ENCODE measurements around the gene SAFB2.

The SAFB2 gene

DNA sequence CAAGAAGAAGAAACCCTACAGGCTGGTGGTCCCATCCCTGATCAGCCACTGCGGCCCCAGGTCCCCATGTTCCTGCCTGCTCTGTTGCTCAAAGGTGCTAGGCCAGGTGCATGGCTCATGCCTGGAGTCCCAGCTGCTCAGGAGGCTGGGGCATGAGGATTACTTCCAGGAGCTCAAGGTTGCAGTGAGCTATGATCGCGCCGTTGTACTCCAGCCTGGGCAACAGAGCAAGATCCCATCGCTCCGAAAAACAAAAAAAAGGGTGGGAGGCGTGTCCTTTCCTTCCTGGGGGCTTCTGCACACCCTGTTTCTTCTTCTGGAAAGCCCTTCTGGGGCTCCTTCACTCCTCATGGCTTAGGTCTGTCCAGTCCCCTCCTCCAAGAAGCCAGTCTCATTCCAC lies 42.9 kb downstream of the SAFB2 start:
- DNase-seq (ENCODE audit: low read depth) = no peak

DNA sequence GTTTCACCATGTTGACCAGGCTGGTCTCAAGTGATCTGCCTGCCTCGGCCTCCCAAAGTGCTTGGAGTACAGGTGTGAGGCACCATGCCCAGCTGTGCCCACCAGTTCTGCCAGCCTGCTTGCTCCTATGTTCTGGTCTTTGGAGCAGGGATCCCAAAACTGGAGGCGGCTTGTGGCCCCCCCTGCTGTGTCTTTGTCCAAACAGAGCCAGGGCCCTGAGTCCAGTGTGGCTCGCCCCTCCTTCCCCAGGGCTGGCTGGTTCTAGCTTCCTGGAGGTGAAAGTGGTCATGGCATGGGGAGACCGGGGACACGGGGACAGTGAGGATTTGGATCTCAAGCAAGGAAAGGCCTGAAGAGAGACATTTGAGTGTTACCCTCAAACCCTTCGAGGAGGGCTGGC lies 43.3 kb downstream of the SAFB2 start:
- no peak for DNase-seq (ENCODE audit: low read depth)

DNA sequence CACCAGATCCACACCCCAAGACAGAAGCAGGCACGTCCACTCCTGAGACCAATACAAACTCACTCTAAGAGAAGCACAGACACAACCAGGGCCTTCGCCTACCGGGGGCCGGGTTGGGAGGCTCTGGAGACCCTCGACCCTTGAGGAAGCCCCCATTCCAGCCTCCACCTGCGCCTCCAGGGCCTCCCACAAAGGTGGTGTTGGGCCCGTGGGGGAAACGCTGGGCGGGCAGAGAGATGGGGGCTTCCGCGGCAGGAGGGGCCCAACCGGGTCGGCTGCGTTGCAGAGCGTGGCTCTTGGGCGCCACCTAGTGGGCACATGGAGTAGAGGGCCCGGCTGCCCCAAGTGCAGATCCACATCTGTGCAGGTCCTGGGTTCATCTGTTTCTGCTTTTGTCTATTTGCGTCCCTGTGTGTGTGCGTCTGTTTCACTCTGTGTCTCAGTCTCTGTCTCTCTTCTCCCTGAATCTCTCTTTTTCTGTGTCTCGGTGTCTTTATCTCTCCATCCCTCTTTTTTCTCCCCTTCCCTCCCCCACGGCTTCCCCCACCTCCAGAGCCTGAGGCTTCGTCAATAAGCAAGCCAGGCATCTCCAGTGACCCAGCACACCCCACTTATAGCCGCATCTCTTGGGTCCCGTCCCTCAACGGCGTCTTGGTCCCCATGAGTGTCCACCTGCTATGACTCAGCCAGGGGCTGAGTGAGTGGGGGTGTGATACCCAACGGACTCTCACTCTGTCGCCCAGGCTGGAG lies 44.3 kb downstream of the SAFB2 start:
- peak; percentile 48 for DNase-seq (ENCODE audit: low read depth)

DNA sequence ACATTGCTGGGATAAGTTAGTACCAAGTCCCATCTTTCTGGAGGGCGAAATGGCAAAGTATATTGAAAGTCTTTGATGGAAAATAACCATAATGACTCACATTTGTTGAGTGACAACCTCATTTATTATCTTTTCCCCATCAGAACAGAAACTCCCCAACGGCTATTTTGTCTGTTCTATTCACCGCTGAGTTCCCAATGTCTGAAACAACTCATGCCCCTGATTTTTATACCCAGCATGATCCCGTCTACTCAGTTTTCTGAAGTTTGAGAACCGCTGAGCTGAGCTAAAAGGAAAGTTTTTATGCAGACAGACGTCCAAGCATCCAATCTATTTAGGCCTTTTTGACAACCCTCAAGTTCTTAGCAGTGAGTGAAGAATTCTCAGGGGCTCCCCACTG lies 47.0 kb downstream of the SAFB2 start:
- no peak for DNase-seq (ENCODE audit: low read depth)

DNA sequence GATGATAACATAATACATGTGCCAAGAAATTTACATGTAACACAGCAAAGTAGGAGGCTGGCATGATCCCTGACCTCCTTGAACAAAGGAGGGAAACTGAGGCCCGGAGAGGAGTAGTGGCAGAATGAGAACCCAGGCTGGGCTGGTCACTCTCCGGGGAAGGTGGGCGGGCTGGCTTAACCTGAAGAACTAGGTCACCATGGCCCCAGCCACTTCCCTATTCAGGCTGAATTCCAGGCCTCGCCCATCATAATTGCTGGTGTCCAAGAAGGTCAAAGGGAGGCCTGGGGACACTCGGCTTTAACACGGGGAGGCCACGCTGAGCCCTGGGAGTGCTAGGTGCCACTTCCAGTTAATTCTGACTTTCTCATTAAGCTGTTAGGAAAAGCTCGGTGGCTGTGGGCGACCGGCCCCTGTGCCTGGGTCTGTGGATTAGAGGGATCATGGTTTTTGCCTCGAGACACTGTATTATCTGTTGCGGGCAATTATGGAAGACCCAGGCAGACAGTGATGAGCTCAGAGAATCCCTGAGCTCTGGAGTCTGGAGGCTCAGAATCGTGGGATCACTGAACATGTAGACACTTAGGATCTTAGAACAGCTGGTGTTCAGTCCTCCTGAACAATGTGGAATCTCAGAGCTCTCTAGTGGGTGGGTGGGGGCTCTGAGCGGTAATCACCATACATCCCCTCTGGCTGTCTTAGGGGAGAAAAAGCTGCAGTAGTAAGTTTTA lies 49.9 kb downstream of the SAFB2 start:
- DNase-seq (ENCODE audit: low read depth) = no peak

DNA sequence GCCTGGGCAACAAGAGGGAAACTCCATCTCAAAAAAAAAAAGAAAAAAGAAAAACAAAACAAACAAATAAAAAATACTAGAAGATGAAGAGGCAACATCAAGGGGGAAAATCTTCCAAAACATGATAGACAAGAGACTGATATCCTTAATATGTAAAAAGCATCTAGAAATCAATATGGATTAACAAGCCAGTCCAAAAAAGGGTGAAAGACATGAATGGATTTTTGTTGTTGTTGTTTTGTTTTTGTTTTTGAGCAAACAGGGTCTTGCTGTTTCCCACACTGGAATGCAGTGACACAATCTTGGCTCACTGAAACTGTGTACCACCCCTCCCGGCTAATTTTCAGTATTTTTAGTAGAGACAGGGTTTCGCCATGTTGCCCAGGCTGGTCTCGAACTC lies 50.8 kb downstream of the SAFB2 start:
- no peak for DNase-seq (ENCODE audit: low read depth)

DNA sequence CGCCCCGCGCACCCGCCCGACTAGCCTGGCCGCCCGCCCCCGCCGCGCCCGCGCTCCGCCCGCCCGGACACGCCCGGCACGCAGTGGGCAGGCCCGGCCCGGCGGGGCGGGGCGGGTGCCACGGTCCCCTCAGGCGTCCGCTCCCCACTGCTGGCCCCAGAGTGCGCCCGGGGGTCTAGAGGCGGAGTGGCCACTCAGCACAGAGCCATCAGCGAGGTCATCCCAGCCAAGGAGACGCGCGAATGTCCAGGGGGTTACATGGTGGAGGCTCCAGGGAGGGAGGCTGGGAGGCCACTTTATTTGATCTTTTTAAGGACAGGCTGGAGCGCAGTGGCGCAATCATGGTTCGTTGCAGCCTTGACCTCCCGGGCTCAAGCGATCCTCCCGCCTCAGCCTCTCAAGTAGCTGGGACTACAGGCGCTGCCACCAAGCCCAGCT lies 54.6 kb downstream of the SAFB2 start:
- no peak for DNase-seq (ENCODE audit: low read depth)

DNA sequence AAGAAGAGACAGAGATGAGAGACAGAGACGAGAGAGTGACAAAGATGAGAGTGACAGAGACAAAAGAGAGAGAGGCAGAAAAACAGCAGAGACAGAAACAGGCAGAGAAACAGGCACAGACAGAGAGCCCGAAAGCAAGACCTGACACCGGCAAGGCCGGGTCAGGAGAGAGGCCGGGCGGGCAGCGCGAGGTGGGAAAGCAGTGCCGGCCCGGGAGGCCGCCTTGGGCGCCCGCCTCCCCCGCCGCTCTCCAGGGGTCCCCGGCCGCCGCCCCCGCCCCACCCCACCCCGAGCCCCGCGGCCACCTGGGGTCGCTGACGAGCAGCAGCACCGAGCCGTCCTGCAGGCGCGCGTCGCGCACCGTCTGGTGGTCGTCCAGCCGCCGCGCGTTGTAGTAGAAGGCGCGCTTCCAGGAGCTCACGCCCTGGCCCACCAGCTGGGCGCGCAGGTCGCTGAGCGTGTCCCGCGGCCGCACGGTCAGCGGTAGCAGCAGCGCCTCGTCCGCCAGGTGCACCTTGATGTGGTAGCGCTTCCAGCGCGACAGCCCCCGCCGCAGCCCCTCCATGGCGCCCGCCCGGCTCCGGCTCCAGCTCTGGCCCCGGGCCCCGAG lies 55.1 kb downstream of the SAFB2 start, which contains the start of gene TINCR:
Gene TINCR, minus strand, starts transcription at position 594 of the 610 bp plus-strand sequence.
- DNase-seq (ENCODE audit: low read depth) = no peak

DNA sequence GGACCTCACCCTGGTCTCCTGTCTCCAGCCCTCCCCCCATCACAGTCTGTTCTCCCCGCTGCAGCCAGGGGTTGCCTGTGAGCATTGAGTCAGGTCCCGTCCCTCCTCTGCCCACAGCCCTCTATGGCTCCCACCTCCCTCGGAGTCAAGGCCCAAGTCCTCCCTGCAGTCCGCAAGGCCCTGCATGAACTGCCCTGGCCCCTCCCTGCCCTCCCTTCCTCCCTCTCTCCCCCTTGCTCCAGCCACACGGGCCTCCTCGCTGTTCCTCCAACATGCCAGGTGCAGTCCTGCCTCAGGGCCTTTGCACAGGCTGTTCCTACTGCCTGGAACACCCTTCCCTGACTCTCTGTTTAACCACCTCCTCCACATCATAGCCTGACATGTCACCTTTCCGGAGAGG lies 57.6 kb downstream of the SAFB2 start:
- DNase-seq (ENCODE audit: low read depth) = no peak

DNA sequence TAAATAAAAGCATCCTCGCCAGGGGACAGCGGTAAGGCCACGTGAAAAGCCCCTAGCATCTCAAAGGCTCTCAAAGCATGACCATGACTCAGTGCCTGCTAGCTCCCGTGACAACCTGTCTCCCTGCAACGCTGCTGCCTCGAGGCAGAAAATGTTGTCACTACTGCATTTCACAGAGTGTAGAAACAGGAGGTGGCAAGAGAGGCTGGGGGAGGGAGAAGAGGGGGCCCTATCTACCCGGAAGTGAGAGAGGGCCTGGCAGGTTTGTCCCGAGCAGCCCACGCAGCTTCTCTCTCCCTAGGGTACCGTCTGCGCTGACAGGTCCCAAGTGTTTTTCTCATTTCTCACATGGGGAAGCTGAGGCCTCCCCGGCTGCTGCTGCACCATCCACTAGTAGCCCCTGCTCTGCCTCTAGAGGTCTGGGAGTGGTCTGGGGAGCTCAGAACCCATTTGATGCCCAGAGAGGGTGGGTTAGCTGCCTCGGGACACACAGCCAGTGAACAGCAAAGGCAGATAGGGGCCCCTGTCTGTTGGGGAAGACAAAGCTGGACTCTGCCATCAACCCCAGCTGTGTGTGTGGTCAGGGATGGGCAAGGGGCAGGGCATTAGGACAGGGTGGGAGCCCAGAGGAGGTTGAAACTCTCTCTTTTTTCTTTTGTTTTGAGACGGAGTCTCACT lies 58.5 kb downstream of the SAFB2 start:
- no peak for DNase-seq (ENCODE audit: low read depth)

DNA sequence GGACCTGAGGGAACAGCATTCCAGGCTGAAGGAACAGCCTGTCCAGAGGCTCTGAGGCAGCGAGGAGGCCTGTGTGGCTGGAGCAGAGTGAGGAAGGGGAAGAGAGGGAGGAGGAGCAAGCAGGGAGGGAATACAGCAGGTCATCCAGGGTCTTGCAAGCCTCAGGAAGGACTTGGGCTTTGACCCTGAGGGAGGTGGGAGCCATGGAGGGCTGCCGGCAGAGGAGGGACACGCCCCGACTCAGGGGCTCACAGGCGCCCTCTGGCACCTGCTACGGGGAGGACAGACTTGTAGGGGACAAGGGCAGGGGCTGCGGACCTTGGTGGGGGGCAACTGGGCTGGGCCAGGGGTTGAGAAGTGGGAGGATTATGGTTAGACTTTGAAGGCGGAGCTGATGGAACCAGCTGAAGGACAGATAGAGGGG lies 59.6 kb downstream of the SAFB2 start:
- DNase-seq (ENCODE audit: low read depth) = no peak

DNA sequence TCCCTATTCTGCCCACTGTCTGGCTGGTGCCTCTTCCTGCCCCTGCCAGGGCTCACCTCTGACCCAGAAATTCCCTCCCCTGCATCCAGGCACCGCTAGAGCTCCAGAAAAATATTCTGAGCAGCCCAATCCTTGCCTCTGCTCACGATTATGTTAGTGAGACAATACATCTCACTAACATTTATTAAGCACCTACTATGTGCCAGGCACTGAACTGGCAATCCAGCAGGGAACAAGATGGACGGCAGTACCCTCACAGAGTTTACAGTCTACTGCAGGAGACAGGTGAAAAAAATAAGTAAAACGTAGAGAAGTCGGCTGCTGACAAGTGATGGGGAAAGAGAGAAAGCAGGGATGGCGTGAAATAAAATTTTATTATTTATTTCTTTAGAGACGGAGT lies 60.3 kb downstream of the SAFB2 start:
- DNase-seq (ENCODE audit: low read depth) = no peak

DNA sequence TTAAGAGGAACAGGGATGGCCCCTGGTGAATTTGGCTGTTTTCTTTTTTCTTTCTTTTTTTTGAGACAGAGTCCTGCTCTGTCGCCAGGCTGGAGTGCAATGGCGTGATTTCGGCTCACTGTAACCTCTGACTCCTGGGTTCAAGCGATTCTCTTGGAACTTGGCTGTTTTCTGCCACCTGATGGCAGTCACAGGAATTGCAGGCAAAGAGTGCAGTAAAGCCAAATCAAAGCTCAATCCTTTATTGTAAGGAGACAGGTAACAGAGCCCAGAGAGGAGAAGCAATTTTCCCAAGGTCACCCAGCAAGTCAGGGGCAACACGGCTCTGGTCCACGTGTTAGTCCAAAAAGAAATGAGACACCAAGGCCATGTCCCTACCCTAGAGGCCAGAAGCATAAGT lies 61.0 kb downstream of the SAFB2 start:
- no peak for DNase-seq (ENCODE audit: low read depth)

DNA sequence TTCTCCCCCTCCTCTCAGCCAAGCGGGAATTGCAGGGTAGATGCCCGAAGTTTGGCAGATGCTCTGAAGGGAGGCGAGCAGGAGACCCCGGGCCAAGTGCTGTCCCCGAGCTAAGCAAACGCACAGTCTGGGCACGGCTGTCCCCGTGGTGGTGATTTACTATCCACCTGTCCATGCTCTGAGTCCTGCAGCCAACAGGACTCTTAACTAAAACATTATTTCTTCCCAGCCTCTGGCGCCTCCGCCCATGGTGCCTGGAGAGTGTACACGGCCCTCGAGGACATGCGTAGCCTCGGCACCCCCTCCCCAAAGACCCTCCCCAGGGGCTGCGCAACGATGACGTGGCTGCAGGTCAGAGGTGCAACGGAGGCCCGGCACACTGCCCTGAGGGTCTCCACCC lies 62.4 kb downstream of the SAFB2 start:
- no peak for DNase-seq (ENCODE audit: low read depth)

DNA sequence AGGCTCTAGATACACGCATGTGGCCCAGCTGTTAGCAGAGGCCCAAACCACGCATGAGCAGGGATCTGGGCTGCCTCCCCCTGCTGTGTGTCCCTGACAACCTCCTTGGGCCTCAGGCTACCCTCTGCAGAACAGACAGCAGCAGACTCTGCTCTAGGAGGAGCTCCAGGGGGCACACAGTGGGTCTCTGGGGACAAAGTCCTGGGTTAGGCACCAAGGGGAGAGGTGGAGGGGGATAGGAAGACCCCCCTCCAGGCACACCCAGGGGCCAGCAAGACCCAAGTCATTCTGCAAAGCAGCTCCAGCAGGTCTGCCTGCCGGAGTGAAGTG lies 62.8 kb downstream of the SAFB2 start:
- no peak for DNase-seq (ENCODE audit: low read depth)

DNA sequence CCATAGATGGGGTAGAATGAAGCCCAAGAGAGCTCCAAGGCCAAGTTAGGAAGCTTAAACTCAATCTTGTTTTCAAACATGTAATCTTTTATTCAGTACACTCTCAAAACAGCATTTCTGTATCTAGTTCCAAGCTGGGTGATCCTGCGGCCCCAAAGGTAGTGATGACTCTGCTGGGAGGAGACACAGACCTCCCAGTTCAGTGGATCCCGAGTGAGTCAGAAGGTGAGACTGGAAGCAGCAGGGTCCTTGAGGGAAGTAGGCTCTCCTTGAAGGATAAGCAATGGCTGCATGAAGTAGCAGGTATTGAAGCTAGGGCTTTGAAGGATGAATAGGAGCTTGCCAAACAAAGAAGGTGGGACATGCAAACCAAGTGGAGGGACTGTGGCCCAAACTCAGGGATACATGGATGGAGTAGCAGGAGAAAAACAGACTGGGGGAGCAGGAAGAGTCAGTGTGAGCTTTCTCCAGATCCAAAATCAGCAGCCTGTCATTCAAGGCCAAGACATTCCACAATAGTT lies 64.4 kb downstream of the SAFB2 start:
- no peak for DNase-seq (ENCODE audit: low read depth)

DNA sequence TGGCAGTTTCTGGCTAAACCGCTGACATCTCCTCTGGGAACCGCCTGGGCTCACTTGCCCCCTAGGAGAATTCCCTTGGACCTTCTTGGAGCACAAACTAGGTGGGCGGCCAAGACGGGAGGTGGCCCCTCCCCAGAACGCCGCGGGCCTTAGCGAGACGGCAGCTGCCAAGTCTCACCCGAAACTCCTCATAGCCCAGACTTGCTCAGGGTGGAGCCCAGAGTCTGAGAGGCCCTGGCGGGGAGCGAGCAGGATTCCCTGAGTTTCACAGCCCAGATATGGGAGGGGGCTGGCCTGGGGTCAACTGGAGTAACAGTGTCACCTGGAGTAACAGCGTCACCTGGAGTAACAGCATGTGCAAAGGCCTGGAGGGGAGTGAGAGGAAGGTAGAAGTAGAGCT lies 64.9 kb downstream of the SAFB2 start:
- DNase-seq (ENCODE audit: low read depth) = no peak

DNA sequence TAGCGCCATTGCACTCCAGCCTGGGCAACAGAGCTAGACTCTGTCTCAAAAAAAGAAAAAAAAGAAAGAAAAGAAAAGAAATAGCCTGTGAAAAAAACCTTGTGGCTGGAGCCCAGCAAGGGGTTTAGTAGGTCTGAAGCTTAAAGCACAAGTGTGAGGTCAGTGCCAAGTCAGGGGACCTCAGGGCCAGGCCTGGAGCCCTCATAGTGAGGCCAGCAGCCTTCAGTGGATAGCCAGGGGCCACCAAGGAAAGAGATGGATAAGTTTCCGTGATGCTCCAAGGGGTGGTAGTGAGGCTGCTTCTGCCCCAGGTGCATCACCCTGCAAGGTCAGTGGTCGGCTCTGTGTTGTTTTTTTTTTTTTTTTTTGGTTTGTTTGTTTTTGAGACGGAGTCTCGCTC lies 67.7 kb downstream of the SAFB2 start:
- no peak for DNase-seq (ENCODE audit: low read depth)

DNA sequence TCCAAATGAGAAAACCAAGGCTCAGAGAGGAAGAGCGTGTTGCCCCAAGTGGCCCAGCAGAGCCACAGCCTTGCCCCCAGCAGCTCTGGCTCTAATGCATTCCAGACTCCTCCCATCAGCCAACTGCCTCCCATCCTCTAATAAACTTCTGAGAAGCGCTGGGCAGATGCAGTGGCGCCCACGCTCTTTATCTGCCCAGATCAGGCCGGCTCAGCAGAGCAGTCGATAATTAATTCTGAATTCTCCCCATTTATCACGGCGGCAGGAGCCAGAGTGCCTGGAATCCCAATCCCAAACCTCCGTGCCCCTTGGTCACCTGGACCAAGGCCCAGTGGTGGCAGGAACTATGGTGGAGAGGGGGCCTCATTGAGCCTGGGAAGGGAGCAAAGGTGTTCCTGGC lies 68.7 kb downstream of the SAFB2 start:
- DNase-seq (ENCODE audit: low read depth) = no peak

DNA sequence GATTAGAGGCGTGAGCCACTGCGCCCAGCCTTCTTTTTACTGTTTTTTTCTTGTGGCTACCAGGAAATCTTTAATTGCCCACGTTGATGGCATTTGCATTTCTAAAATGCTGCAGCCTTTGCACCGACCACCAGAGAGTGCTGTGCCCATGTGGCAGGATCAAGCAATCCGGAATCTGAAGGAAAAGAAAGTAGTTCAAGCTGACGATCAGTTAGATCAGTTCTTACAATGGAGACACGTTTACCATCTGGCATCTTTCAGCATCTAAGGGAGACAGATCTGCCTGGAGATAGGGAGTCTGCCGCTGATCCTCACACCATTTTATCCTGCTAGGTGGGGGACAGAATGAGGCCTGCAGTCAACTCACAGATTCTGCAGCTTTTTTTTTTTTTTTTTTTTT lies 74.7 kb downstream of the SAFB2 start:
- no peak for DNase-seq (ENCODE audit: low read depth)

DNA sequence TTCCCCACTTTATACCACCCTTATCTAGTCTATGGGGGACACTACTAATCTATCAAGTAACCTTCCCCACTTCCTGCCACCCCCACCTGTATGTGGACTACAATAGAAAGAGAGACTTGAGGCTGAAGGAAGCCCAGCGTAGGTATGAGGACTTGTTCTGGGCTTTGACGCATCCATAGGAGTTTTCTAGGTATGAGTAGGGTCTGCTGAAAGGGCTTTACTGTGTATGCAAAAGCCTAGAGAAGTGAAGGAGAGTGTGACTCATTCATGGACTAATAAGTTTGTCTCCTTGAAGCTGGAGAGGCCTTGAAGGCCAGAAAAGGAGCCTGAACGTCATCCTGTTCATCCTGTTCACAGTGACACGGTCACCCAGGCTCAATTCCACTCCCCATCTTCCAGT lies 76.6 kb downstream of the SAFB2 start:
- DNase-seq (ENCODE audit: low read depth) = no peak

DNA sequence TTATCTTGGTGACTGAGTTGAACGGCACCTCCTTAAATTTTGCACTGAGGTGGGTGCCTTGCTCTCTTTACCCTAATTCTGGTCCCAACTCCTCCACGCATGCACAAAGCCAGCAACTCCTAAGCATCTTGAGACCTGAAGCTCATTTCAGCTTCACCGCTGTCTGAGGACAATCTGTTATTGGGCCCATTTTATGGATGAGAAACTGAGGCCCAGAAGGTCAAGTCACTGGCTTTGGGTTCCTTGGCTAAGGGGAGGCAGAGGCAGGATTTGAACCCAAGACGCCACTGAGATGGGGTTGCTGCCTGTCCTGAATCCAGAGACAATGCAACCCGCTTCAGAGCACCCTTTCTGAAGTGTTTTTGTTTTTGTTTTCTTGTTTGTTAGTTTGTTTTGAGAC lies 77.5 kb downstream of the SAFB2 start:
- DNase-seq (ENCODE audit: low read depth) = no peak

DNA sequence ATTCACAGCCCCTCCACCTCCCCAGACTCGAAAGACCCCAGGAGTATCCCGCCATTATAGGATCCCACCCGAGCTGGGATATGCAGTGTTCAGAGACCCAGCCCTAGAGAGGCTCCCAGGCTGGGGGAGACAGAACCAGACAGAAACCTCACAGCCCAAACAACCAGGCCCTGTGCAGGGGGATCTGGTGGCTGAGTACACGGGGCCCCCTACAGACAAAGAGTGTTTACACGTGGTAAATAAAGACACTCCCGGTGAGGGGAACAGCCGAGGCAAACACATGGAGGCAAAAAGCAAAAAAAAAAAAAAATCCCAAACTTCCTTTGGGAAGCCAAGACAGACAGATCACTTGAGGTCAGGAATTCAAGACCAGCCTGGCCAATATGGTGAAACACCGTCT lies 79.9 kb downstream of the SAFB2 start:
- DNase-seq (ENCODE audit: low read depth) = no peak
